Measurements from ENCODE around the gene SSH2.
A peak's percentile ranks its signal among the peaks of the same experiment; 100 is the strongest.

The SSH2 gene

DNA sequence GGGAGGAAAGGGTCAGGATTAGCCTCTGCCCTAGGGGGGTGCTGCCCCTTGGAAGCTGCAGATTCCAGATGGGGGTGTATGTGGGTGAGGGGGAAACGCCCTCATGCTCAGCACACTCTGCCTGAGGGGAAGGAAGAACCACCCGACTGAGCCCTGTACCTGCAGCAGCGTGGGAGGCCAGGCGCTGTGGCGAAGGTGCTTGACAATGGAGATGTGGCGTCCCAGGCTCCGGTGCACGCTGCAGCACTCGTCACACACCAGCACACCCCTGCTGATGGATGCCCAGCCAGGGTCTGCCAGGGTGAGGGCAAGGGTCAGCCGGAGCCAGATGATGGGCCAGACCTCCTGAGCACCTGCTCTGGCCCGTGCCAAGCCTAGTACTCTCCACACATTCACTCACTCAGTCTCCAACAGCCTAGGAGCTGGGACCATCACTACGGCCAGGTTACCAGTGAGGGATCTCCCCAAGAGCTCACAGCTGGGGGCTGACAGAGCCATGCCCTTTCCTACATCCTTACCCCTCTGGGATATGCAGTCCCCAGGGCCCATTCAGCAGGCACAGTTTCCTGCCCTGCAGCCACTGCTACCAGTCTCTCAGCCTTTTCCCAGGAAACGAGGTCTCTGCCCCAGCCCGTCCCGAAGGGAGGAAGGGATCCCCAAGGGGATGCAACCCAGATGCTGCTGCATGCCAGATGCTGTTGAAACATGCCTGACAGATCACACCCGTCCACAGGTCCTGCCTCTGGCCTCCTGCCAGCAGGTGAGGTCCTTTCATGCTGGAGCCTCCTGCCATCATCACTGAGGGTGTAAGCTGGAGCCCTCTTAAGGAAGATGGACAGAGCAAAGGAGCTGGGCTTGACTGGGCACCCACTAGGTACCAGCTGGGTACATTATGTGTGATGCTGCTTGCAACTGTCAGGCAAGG is 346.4 kb downstream of the SSH2 start:
- DNase-seq, result no peak

DNA sequence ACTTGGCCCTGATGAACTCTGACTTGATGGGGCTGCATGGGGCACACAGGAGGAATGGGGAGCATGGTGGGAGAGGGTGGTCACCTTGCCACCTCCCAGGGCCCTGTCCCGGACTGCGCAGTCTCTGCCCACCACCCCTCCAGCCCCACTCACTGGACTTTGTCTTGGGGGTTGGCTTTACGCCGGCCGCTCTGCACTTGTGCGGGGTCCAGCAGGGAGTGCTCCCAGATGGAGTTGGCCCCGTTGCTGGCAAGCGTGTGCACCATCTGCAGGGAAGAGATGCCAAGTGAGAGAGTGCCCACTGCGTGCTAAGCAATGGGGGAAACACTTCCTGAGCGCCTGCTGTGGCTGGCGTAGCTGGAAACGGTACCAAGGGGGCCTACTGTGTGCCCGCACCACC is 347.3 kb downstream of the SSH2 start:
- peak; percentile 28 for DNase-seq

DNA sequence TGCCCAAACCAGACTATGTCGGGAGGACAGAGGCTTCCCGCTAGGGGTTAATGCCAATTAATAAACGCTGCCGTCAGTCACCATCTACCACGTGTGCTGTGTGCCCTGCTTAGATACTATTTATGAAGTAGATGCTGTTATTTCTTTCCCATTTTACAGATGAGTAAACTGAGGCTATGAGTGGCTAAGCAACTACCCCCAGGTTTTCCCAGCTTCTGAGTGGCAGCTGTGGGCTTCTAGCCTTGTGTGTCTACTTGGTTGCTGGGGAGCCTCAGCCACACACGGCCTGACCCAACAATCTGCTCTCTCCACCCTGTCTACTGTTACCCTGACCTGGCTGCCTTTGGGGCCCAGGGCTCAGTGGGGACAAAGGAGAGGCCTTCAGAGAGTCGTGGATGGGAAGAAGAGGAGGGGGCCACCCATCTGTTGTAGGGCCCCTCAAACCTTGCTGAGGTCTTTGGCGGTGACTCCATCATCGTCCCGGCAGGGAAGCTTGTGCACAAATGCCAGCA is 347.7 kb downstream of the SSH2 start:
- DNase-seq, result peak; percentile 17

DNA sequence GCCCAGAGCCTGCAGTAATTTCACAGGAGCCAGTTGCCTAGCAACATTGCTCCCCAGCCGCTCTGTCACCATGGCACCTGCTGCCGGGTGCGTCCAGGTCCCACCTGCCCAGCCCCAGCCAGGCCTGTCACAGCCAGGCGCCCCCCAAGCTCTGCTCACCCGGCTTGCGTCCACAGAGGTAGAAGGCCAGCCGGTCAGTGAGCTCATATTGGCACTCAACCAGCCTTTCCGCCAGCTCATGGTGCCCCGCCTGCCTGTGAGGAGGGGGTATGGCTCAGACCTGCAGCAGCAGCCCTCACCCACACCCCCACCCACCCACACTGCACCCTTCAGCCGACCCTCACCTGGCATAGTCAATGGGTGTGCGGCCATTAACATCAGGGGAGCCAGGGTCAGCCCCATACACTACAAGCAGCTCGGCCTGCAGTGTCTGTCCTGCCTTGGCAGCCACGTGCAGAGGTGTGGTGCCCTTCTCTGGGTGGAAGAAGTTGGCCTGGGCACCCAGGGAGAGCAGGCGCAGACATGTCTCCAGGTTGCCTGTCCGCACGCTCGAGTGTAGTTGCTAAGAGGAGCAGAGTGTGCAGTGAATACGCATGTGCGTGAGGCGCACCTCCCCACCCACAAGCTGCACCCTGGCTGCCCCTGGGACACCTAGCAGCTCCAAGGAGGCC is 348.3 kb downstream of the SSH2 start:
- peak; percentile 19 for DNase-seq

DNA sequence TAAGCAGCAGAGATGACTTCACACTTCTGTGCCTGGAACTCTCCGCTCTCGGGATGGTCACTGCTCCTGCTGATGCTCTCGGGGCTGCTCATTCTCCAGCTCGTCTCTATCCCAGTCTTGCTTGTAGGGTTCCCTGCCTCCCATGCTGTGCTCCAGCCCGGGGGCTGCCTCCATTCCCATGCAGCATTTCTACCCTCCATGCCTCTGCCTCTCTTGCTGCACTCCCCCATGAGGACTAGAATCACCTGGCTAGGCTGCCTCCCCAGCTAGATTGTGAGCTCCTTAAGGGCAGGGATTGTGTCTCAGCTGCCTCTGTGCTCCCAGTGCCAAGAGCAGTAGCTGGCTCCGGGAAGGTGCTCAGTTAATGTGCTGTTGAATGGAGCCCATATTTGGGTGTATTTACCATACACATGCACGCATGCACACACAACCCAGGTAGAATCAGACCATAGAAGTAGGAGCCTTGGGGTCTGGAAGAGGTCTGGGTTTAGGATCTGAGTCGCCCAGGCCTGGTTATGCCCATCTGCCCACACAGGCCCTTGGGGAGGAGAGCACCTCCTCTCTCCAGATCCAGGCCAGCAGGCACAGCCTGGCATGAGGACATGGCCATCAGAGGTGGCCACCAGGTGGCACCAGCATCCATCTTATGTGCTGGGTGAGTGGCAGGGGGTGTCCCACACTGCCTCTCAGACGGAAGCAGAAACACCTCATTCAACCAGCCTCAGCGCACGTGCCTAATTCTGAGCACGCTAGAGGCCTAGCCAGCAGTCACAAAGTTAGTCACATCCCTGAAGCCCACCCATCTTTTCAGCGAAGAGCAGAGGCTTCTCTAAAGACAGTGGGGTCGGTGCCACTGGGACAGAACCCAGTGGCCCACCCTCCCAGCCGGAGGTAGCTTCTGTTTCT is 349.9 kb downstream of the SSH2 start:
- peak; percentile 84 for DNase-seq

DNA sequence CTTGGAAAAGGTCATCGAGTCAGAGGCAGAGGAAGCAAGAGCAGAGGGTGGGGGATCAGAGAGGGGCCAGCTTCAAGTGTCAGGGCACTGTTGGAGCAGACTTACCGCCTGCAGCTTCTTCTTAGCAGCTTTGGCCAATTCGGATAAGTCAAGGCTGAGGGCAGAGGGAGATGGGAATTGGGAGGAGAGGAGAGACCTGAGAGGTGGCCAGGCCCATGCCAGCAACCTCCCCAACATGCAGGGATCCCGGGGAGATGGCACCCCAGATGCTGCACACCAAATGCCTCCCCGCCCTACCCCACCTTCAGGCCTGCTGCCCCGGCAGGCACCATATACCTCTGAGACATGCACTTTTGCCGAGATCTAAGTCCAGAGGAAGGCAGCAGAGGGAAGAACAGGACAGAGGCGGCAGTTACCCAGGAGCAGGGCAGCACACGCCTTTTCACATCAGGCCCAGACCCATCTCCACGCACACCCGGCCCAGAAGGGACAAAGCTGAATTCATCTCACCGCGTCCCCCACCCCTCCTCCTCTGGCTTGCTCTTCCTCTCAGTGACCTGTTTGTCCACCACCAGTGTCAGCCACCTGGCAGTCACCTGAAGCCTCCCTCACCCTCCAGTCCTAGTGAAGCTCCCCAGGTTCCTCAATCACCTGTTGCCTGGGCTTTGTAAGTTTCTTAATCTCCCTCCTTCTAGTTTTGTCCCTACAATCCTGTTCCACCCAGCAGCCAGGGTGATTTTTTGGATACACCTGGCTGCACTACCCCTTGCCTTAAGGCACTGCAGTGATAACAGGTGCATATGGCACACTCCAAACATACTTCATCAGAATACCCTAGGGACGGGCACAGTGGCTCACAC is 351.2 kb downstream of the SSH2 start:
- DNase-seq, result no peak

DNA sequence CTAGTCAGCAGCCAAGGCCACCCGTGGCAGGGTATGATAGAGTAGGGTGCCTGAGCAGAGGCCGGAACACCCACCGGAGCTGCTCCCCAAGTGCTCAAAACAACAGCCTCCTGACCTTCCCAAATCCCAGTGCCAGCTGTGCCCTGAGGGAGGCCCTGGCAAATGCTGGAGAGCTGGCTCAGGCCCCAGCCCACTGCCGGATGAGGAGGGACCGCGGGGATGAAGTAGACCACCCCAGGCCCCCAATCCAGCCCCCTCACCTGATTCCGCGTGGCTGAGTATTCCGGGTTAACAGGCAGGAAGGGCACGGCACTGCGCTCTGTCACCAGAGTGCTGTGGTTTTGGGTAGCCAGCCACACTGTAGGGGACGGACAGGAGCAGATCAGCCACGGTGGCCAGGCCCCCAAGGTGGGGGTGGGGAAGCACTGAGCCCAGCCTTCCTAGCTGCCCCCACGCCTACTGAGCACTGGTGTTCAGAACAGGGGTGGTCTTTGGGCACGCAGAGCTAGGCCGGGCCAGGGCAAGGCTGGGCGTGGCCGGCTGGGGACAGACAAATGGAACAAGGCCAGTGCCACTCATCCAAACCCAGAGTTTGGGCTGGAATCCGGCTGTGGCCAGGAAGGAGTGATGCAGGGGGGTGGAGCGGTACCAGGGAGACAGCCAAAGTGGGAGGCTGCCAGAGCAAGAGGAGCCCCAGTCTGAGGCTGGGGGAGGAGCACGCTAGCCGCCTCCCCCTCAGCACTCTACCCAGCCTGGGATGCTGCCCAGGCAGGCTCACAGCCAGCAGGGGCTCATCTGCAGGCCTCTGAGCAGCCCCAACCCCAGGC is 352.4 kb downstream of the SSH2 start:
- peak; percentile 85 for DNase-seq

DNA sequence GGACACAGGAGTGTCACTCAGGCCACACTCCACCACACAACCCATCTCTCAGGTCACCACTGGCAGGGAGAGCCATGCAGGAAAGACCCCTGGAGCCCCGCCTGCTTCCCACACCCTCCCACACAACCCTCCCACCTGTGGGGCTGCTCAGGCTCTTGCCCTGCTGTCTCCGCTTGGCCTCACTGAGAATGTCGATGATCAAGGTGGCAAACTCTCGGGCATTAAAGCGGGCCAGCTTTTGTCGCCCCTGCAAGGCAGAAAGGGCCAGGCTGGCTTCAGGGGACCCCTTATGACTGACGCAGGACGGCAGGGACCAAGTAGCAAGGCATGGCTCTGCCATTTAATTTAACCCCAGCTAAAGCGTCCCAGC is 353.0 kb downstream of the SSH2 start:
- peak; percentile 18 for DNase-seq

DNA sequence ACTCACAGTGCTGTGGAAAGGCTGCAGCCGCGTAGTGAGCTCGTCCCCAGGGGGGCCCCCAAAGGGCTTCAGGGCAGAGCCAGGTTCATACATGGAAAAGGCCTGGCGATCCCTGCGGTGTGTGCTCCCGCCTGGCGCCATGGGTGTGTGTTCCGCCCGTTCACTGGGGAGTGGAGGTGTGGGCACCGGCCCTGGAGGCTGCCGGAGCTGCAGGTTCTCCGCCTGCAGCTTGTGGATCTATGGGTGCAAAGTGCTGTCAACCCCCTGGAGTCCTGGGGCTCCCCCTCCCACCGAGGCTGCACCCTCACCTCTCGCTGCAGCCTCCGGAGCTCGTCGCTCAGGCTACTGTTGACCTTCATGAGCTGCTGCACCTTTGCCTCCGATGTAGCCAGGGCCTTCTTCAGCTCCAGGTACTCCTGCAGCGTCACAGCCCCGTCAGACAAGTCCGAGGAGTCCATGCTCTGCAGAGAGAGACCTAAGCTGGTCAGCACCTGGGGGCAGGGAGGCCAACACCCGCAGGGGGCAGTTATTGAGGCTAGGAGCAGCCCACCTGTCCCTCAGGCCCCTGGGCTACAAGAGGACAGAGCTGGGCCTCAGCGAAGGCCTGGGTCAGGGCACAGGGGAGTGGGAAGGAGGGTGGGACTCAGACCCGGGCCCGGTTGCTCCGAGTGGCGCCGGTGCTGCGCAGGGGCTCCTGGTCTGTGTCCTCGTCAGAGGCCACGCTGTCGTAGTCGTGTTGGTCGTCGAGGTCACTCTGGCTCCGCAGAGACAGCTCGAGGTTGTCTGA is 353.6 kb downstream of the SSH2 start:
- peak; percentile 17 for DNase-seq

Data from right hindlimb (tissue), 1 donor.